ENCODE data around the gene PHAX.
"Not testable (repeated sequence)": the region's sequence is repeated elsewhere in the genome, so short reads cannot be mapped to it uniquely, and the experiment has no call there.

Gene PHAX

GRCh38 chr5:126600631-126601511 lies at the start of gene PHAX:
TSS of gene PHAX (plus strand) at chr5:126600947. CDS start at chr5:126600963, 16 bp downstream.
- Histone ChIP-seq H3K27me3 (replicated peaks; ENCODE audit: control insufficient read depth, insufficient read depth, low read length) (no peaks in the 10 kb centered on the region), H3K36me3 (ENCODE audit: control insufficient read depth, insufficient read depth, low read length) (peaks cover 7% of the 10 kb centered on the region), H3K4me3 (replicated peaks; ENCODE audit: low read depth, low read length) (peak within 1 kb of the TSS; percentile 97)
- peak; percentile 90 for DNase-seq (ENCODE audit: extremely low read depth, insufficient read length)
- TF ChIP-seq CTCF (IDR thresholded peaks at IDR 0.05; ENCODE audit: insufficient read depth, low read length, poor library complexity, severe bottlenecking), result peak; percentile 67

GRCh38 chr5:126552614-126553013 lies 48.1 kb upstream of the PHAX start:
- Histone ChIP-seq H3K27me3 (replicated peaks; ENCODE audit: control insufficient read depth, insufficient read depth, low read length) (no peaks in the 10 kb centered on the region), H3K4me3 (replicated peaks; ENCODE audit: low read depth, low read length) (no peak overlapping the region), H3K36me3 (ENCODE audit: control insufficient read depth, insufficient read depth, low read length) (no peaks in the 10 kb centered on the region)
- TF ChIP-seq CTCF (IDR thresholded peaks at IDR 0.05; ENCODE audit: insufficient read depth, low read length, poor library complexity, severe bottlenecking), result no peak
- DNase-seq (ENCODE audit: extremely low read depth, insufficient read length), result no peak

GRCh38 chr5:126555101-126555500 lies 45.6 kb upstream of the PHAX start:
- H3K27me3 ChIP-seq (replicated peaks; ENCODE audit: control insufficient read depth, insufficient read depth, low read length); DNase-seq (ENCODE audit: extremely low read depth, insufficient read length); H3K4me3 ChIP-seq (replicated peaks; ENCODE audit: low read depth, low read length); H3K36me3 ChIP-seq (ENCODE audit: control insufficient read depth, insufficient read depth, low read length): not testable (repeated sequence)

GRCh38 chr5:126561908-126562307 lies 38.8 kb upstream of the PHAX start:
- DNase-seq (ENCODE audit: extremely low read depth, insufficient read length), result no peak
- Histone ChIP-seq H3K36me3 (ENCODE audit: control insufficient read depth, insufficient read depth, low read length) (no peaks in the 10 kb centered on the region), H3K4me3 (replicated peaks; ENCODE audit: low read depth, low read length) (no peak overlapping the region), H3K27me3 (replicated peaks; ENCODE audit: control insufficient read depth, insufficient read depth, low read length) (no peaks in the 10 kb centered on the region)
- TF ChIP-seq CTCF (IDR thresholded peaks at IDR 0.05; ENCODE audit: insufficient read depth, low read length, poor library complexity, severe bottlenecking), result no peak

GRCh38 chr5:126562823-126563222 lies 37.9 kb upstream of the PHAX start:
- peak; percentile 33 for DNase-seq (ENCODE audit: extremely low read depth, insufficient read length)
- no peak for TF ChIP-seq CTCF (IDR thresholded peaks at IDR 0.05; ENCODE audit: insufficient read depth, low read length, poor library complexity, severe bottlenecking)
- Histone ChIP-seq H3K27me3 (replicated peaks; ENCODE audit: control insufficient read depth, insufficient read depth, low read length) (no peaks in the 10 kb centered on the region), H3K36me3 (ENCODE audit: control insufficient read depth, insufficient read depth, low read length) (no peaks in the 10 kb centered on the region), H3K4me3 (replicated peaks; ENCODE audit: low read depth, low read length) (no peak overlapping the region)

- TF ChIP-seq CTCF (IDR thresholded peaks at IDR 0.05; ENCODE audit: insufficient read depth, low read length, poor library complexity, severe bottlenecking), result no peak
- Histone ChIP-seq H3K27me3 (replicated peaks; ENCODE audit: control insufficient read depth, insufficient read depth, low read length) (no peaks in the 10 kb centered on the region), H3K36me3 (ENCODE audit: control insufficient read depth, insufficient read depth, low read length) (no peaks in the 10 kb centered on the region), H3K4me3 (replicated peaks; ENCODE audit: low read depth, low read length) (no peak overlapping the region)
- no peak for DNase-seq (ENCODE audit: extremely low read depth, insufficient read length)
Observed at GRCh38 chr5:126568206-126568755, 32.5 kb upstream of the PHAX start.
